ENCODE measurements around the gene NUCB1.
"Not testable (repeated sequence)": the region's sequence is repeated elsewhere in the genome, so short reads cannot be mapped to it uniquely, and the experiment has no call there.

DNA sequence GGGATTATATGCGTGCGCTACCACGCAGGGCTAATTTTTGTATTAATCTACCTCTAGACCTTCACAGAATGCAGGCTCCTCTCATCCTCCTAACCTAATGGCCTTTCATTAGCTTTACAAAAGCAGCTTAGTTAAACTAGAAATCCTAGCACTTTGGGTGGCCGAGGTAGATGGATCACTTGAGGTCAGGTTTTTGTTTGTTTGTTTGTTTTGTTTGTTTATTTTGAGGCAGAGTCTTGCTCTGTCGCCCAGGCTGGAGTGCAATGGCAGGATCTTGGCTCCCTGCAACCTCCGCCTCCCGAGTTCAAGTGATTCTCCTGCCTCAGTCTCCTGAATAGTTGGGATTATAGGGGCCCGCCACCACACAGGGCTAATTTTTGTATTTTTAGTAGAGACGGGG lies 20.4 kb upstream of the NUCB1 start:
- TF ChIP-seq, protein P1, sequence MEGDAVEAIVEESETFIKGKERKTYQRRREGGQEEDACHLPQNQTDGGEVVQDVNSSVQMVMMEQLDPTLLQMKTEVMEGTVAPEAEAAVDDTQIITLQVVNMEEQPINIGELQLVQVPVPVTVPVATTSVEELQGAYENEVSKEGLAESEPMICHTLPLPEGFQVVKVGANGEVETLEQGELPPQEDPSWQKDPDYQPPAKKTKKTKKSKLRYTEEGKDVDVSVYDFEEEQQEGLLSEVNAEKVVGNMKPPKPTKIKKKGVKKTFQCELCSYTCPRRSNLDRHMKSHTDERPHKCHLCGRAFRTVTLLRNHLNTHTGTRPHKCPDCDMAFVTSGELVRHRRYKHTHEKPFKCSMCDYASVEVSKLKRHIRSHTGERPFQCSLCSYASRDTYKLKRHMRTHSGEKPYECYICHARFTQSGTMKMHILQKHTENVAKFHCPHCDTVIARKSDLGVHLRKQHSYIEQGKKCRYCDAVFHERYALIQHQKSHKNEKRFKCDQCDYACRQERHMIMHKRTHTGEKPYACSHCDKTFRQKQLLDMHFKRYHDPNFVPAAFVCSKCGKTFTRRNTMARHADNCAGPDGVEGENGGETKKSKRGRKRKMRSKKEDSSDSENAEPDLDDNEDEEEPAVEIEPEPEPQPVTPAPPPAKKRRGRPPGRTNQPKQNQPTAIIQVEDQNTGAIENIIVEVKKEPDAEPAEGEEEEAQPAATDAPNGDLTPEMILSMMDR (IDR thresholded peaks at IDR 0.05 in 4 of 5, conservative IDR thresholded peaks at IDR 0.05 in 1 of 5), result not testable (repeated sequence)
- TF ChIP-seq POLR2A (IDR thresholded peaks at IDR 0.05), result not testable (repeated sequence)
